ENCODE measurements around the gene RICTOR.
A peak's percentile ranks its signal among the peaks of the same experiment; 100 is the strongest.

RICTOR gene

GRCh38 chr5:39076757-39077728, 2.8 kb upstream of the RICTOR start:
- H4K8ac ChIP-seq (ENCODE audit: low read length), result no peak overlapping the region
- 100% methylated on average over 2 of the region's 6 CpGs for WGBS
- no peak overlapping the region for H2BK5ac ChIP-seq (ENCODE audit: low read depth, low read length, poor library complexity, severe bottlenecking)
- no peaks in the 10 kb centered on the region for H3K27me3 ChIP-seq (ENCODE audit: control insufficient read depth in 1 of 2, insufficient read depth in 1 of 2, low read length in 2 of 2)
- no peak overlapping the region for H3K18ac ChIP-seq (ENCODE audit: low read depth in 1 of 2, low read length in 2 of 2)
- no peak overlapping the region for H3K23ac ChIP-seq (ENCODE audit: low read length in 2 of 2)
- H3K4me2 ChIP-seq (ENCODE audit: low read length, poor library complexity, severe bottlenecking), result no peak overlapping the region
- no peak overlapping the region for H4K91ac ChIP-seq (ENCODE audit: low read length)
- H2BK12ac ChIP-seq (ENCODE audit: low read length in 2 of 2), result no peak overlapping the region
- DNase-seq, result peak; percentile 66
- no peak overlapping the region for H3K14ac ChIP-seq (ENCODE audit: low read length in 2 of 2)
- no peaks in the 10 kb centered on the region for H3K4me1 ChIP-seq (ENCODE audit: control insufficient read depth, insufficient read depth, low read depth, low read length)
- H3K9me3 ChIP-seq (ENCODE audit: control insufficient read depth, low read length), result no peaks in the 10 kb centered on the region
- no peak overlapping the region for H2BK15ac ChIP-seq (ENCODE audit: low read depth, poor library complexity, severe bottlenecking)
- H2AK5ac ChIP-seq (ENCODE audit: low read length, severe bottlenecking), result no peak overlapping the region
- no peak overlapping the region for H2AFZ ChIP-seq (ENCODE audit: low read depth, low read length)
- no peak overlapping the region for H2BK120ac ChIP-seq (ENCODE audit: low read depth, low read length)
- H3K4me3 ChIP-seq (ENCODE audit: insufficient read depth in 1 of 2, low read depth in 1 of 2, low read length in 2 of 2), result no peak overlapping the region
- H3K9ac ChIP-seq (ENCODE audit: low read length), result peak overlapping the region; percentile 96
- H3K27ac ChIP-seq (ENCODE audit: low read length, poor library complexity, severe bottlenecking), result no peak overlapping the region
- H3K4ac ChIP-seq (ENCODE audit: low read depth in 1 of 2, low read length in 2 of 2), result no peak overlapping the region
- H3K79me1 ChIP-seq (replicated peaks; ENCODE audit: low read length, poor library complexity, severe bottlenecking), result no peaks in the 10 kb centered on the region
- H3K36me3 ChIP-seq (ENCODE audit: control insufficient read depth in 1 of 2, insufficient read depth in 2 of 2, low read depth in 1 of 2, low read length in 2 of 2), result no peaks in the 10 kb centered on the region

GRCh38 chr5:39076101-39076756, 2.0 kb upstream of the RICTOR start:
- no peak overlapping the region for H2BK12ac ChIP-seq (ENCODE audit: low read length in 2 of 2)
- WGBS, result 70% methylated on average over 3 of the region's 6 CpGs
- H3K4me3 ChIP-seq (ENCODE audit: insufficient read depth in 1 of 2, low read depth in 1 of 2, low read length in 2 of 2), result no peak overlapping the region

GRCh38 chr5:39073767-39074016, 507 bp downstream of the RICTOR start:
- Histone ChIP-seq H3K9me3 (ENCODE audit: control insufficient read depth, low read length) (no peaks in the 10 kb centered on the region), H3K4ac (ENCODE audit: low read depth in 1 of 2, low read length in 2 of 2) (peak overlapping the region; percentile 64 to 92), H3K27me3 (ENCODE audit: control insufficient read depth in 1 of 2, insufficient read depth in 1 of 2, low read length in 2 of 2) (no peaks in the 10 kb centered on the region), H2BK5ac (ENCODE audit: low read depth, low read length, poor library complexity, severe bottlenecking) (peak overlapping the region; percentile 97), H2AK5ac (ENCODE audit: low read length, severe bottlenecking) (no peak overlapping the region), H3K14ac (ENCODE audit: low read length in 2 of 2) (peak overlapping the region; percentile 62 to 96), H3K4me2 (ENCODE audit: low read length, poor library complexity, severe bottlenecking) (peak overlapping the region; percentile 75), H3K4me3 (ENCODE audit: insufficient read depth in 1 of 2, low read depth in 1 of 2, low read length in 2 of 2) (peak overlapping the region; percentile 98 to 100), H2BK12ac (ENCODE audit: low read length in 2 of 2) (peak overlapping the region; percentile 0 to 66), H3K18ac (ENCODE audit: low read depth in 1 of 2, low read length in 2 of 2) (peak overlapping the region; percentile 96 to 100), H2AFZ (ENCODE audit: low read depth, low read length) (peak overlapping the region; percentile 92), H2BK120ac (ENCODE audit: low read depth, low read length) (peak overlapping the region; percentile 97), H3K36me3 (ENCODE audit: control insufficient read depth in 1 of 2, insufficient read depth in 2 of 2, low read depth in 1 of 2, low read length in 2 of 2) (peaks cover 0 to 13% of the 10 kb centered on the region in 2 experiments), H3K9ac (ENCODE audit: low read length) (peak overlapping the region; percentile 96), H4K91ac (ENCODE audit: low read length) (peak overlapping the region; percentile 90), H3K4me1 (ENCODE audit: control insufficient read depth, insufficient read depth, low read depth, low read length) (no peaks in the 10 kb centered on the region), H3K23ac (ENCODE audit: low read length in 2 of 2) (peak overlapping the region; percentile 79 to 81), H3K79me1 (replicated peaks; ENCODE audit: low read length, poor library complexity, severe bottlenecking) (peaks cover 2% of the 10 kb centered on the region), H4K8ac (ENCODE audit: low read length) (peak overlapping the region; percentile 64), H2BK15ac (ENCODE audit: low read depth, poor library complexity, severe bottlenecking) (peak overlapping the region; percentile 99), H3K27ac (ENCODE audit: low read length, poor library complexity, severe bottlenecking) (peak overlapping the region; percentile 90)
- WGBS, result 0% methylated on average over 9 of the region's 29 CpGs
- DNase-seq, result no peak

More at GRCh38 chr5:39076101-39076756, 2.0 kb upstream of the RICTOR start:
- Histone ChIP-seq H3K9ac (ENCODE audit: low read length) (peak overlapping the region; percentile 96), H4K91ac (ENCODE audit: low read length) (no peak overlapping the region), H2AFZ (ENCODE audit: low read depth, low read length) (no peak overlapping the region), H2AK5ac (ENCODE audit: low read length, severe bottlenecking) (no peak overlapping the region), H3K18ac (ENCODE audit: low read depth in 1 of 2, low read length in 2 of 2) (no peak overlapping the region), H3K4me1 (ENCODE audit: control insufficient read depth, insufficient read depth, low read depth, low read length) (no peaks in the 10 kb centered on the region), H3K36me3 (ENCODE audit: control insufficient read depth in 1 of 2, insufficient read depth in 2 of 2, low read depth in 1 of 2, low read length in 2 of 2) (no peaks in the 10 kb centered on the region), H3K4me2 (ENCODE audit: low read length, poor library complexity, severe bottlenecking) (no peak overlapping the region), H3K27me3 (ENCODE audit: control insufficient read depth in 1 of 2, insufficient read depth in 1 of 2, low read length in 2 of 2) (no peaks in the 10 kb centered on the region), H2BK120ac (ENCODE audit: low read depth, low read length) (no peak overlapping the region), H4K8ac (ENCODE audit: low read length) (no peak overlapping the region), H3K9me3 (ENCODE audit: control insufficient read depth, low read length) (no peaks in the 10 kb centered on the region), H3K4ac (ENCODE audit: low read depth in 1 of 2, low read length in 2 of 2) (no peak overlapping the region), H3K27ac (ENCODE audit: low read length, poor library complexity, severe bottlenecking) (no peak overlapping the region), H3K79me1 (replicated peaks; ENCODE audit: low read length, poor library complexity, severe bottlenecking) (no peaks in the 10 kb centered on the region), H2BK15ac (ENCODE audit: low read depth, poor library complexity, severe bottlenecking) (no peak overlapping the region), H2BK5ac (ENCODE audit: low read depth, low read length, poor library complexity, severe bottlenecking) (no peak overlapping the region), H3K14ac (ENCODE audit: low read length in 2 of 2) (no peak overlapping the region), H3K23ac (ENCODE audit: low read length in 2 of 2) (no peak overlapping the region)
- no peak for DNase-seq
